ENCODE data around the gene OR4D2. TPM values are rescaled to one million over a fixed set of nuclear protein-coding genes. Genes with fewer than 3 reads are reported as not detected.
A peak's percentile ranks its signal among the peaks of the same experiment; 100 is the strongest.

The OR4D2 gene
- total and polyA plus RNA-seq, 2 experiments from 2014 or later: not detected

DNA sequence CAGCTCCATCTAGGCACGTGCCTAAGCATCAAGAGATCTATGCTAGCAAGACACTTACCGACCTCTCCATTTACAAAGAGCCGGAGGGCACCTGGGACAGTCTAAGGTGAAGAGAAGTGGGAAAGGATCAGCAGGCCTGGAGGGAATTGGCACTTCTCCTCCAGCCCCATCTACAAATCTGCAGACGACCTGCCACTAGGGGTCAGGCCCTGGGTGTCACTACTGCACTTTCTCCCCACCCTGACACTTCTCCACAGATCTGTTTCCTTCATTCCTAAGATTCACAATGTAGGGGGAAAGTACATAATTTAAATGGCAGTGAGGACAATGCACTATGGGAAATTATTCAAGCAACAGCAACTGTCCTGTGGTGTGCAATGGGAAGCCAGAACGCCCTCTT, 44.1 kb downstream of the OR4D2 start:
- WGBS (ENCODE audit: low lambda C conversion rate, missing lambda C conversion rate): 77% methylated on average over 5 of the region's 5 CpGs
- H3K9me2 ChIP-seq (replicated peaks; ENCODE audit: insufficient read depth): no peaks in the 10 kb centered on the region
- TF ChIP-seq, protein P1, sequence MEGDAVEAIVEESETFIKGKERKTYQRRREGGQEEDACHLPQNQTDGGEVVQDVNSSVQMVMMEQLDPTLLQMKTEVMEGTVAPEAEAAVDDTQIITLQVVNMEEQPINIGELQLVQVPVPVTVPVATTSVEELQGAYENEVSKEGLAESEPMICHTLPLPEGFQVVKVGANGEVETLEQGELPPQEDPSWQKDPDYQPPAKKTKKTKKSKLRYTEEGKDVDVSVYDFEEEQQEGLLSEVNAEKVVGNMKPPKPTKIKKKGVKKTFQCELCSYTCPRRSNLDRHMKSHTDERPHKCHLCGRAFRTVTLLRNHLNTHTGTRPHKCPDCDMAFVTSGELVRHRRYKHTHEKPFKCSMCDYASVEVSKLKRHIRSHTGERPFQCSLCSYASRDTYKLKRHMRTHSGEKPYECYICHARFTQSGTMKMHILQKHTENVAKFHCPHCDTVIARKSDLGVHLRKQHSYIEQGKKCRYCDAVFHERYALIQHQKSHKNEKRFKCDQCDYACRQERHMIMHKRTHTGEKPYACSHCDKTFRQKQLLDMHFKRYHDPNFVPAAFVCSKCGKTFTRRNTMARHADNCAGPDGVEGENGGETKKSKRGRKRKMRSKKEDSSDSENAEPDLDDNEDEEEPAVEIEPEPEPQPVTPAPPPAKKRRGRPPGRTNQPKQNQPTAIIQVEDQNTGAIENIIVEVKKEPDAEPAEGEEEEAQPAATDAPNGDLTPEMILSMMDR (IDR thresholded peaks at IDR 0.05; ENCODE audit: poor library complexity): no peak
- no peak for TF ChIP-seq EZH2phosphoT487 (IDR thresholded peaks at IDR 0.05; ENCODE audit: low read depth, severe bottlenecking, unreplicated experiment)
- TF ChIP-seq EZH2 (IDR thresholded peaks at IDR 0.05; ENCODE audit: borderline replicate concordance): no peak
- no peak overlapping the region for H3K4me2 ChIP-seq
- no peaks in the 10 kb centered on the region for H3K36me3 ChIP-seq (replicated peaks; ENCODE audit: insufficient read depth, low read depth)
- H3K9me3 ChIP-seq (ENCODE audit: low read depth): no peaks in the 10 kb centered on the region
- no peak for DNase-seq (ENCODE audit: low spot score)
- no peak overlapping the region for H3K27ac ChIP-seq
- H3K79me2 ChIP-seq: no peaks in the 10 kb centered on the region
- no peaks in the 10 kb centered on the region for H3K4me1 ChIP-seq (ENCODE audit: insufficient read depth)
- no peaks in the 10 kb centered on the region for H3K27me3 ChIP-seq
- no peak overlapping the region for H3K4me3 ChIP-seq
- no peak overlapping the region for H2AFZ ChIP-seq
- H4K20me1 ChIP-seq (ENCODE audit: insufficient read depth, poor library complexity, severe bottlenecking): no peaks in the 10 kb centered on the region

DNA sequence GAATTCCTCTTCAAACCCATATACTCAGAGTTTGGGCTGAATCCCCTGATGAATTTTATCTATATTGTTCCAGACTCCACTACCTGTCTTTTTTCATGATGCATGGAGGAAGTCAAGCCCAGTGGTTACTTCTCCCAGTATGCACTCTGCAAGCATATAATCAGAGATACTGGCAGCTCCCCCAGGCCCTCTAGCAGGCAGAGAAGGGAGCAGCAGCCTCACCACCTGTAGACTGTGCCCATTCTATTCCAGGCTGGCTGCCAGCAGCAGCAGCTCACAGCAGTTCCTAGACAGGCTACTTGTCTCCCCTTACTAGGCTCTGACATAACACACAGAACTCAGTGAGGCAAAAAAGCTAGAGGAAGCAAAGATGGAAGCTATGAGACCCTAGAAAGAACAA, 48.9 kb downstream of the OR4D2 start:
- no peak for DNase-seq (ENCODE audit: low spot score)
- no peaks in the 10 kb centered on the region for H3K9me3 ChIP-seq (ENCODE audit: low read depth)
- no peaks in the 10 kb centered on the region for H3K36me3 ChIP-seq (replicated peaks; ENCODE audit: insufficient read depth, low read depth)
- H4K20me1 ChIP-seq (ENCODE audit: insufficient read depth, poor library complexity, severe bottlenecking): no peaks in the 10 kb centered on the region
- no peaks in the 10 kb centered on the region for H3K27me3 ChIP-seq
- no peak overlapping the region for H3K4me2 ChIP-seq
- H3K4me1 ChIP-seq (ENCODE audit: insufficient read depth): no peaks in the 10 kb centered on the region
- H3K4me3 ChIP-seq: no peak overlapping the region
- no peaks in the 10 kb centered on the region for H3K79me2 ChIP-seq
- H2AFZ ChIP-seq: no peak overlapping the region
- TF ChIP-seq, protein P1 (IDR thresholded peaks at IDR 0.05; ENCODE audit: poor library complexity): no peak
- no peak for TF ChIP-seq EZH2phosphoT487 (IDR thresholded peaks at IDR 0.05; ENCODE audit: low read depth, severe bottlenecking, unreplicated experiment)
- no peak for TF ChIP-seq EZH2 (IDR thresholded peaks at IDR 0.05; ENCODE audit: borderline replicate concordance)
- H3K27ac ChIP-seq: no peak overlapping the region
- no peaks in the 10 kb centered on the region for H3K9me2 ChIP-seq (replicated peaks; ENCODE audit: insufficient read depth)

DNA sequence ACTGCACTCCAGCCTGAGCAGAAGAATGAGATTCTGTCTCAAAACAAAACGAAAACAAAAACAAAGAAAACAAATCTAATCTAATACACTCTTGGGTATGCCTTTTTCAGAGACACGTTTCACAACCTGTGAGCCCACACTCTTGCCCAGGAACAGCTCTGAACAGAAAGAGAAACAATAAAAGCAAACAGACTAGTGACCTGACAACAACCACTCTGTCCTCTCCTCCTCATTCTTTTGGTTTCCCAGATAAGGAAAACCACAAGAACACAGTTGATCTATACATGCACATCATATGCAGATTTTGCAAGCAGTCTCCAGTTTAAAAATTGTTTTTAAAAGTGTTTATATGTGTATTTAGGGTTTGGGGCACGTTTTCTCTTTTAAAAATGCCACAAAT, 51.0 kb downstream of the OR4D2 start:
- Histone ChIP-seq H3K9me3 (ENCODE audit: low read depth) (no peaks in the 10 kb centered on the region), H3K36me3 (replicated peaks; ENCODE audit: insufficient read depth, low read depth) (no peaks in the 10 kb centered on the region), H3K9me2 (replicated peaks; ENCODE audit: insufficient read depth) (no peaks in the 10 kb centered on the region), H4K20me1 (ENCODE audit: insufficient read depth, poor library complexity, severe bottlenecking) (no peaks in the 10 kb centered on the region), H3K27ac (no peak overlapping the region), H3K4me2 (no peak overlapping the region), H3K27me3 (no peaks in the 10 kb centered on the region), H2AFZ (no peak overlapping the region), H3K79me2 (no peaks in the 10 kb centered on the region), H3K4me1 (ENCODE audit: insufficient read depth) (no peaks in the 10 kb centered on the region), H3K4me3 (no peak overlapping the region)
- 87% methylated on average over 3 of the region's 3 CpGs for WGBS (ENCODE audit: low lambda C conversion rate, missing lambda C conversion rate)
- TF ChIP-seq EZH2phosphoT487 (IDR thresholded peaks at IDR 0.05; ENCODE audit: low read depth, severe bottlenecking, unreplicated experiment): no peak
- DNase-seq (ENCODE audit: low spot score): no peak

DNA sequence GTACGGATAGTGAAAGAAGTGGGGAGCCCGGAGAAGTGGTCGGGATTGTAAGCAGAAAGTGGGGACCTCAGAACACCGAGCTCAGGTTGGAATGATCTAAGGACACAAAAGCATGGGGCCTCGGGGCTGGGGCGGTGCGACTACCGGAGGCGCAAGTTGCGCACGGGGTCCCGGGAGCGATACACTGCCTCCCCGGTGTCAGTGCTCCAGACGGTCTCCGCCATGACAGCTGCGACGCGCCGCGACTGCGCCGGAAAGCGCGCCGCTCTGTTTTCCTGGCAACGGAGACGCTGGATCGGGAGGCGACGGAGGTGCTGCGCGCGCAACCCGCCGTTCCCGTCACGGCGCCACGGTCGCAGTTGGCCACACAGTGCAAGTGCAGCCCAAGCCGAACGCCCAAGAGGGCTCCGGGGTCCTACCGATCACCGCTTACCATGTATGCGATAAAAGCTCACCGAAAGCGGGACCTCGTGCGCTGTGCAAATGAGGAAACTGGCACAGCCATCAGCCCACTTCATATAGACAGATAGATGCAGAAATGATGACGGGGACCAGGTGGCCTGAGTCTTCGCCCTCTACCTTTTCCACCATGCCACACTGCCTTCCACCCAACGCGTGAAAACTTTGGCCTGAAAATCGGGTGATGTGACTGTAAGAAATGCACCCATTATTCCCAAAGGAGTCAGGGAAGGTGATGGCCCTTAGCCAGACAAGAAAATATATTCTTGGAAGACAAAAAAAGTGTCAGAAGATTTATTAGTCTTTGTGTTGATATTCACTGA, 52.4 kb downstream of the OR4D2 start, which contains the start of gene MKS1:
Gene MKS1, minus strand, starts transcription at position 249 of the 782 bp plus-strand sequence. Its CDS starts 25 bp downstream, at position 224.
- peak within 1 kb of the TSS; percentile 94 for H2AFZ ChIP-seq
- no peaks in the 10 kb centered on the region for H3K36me3 ChIP-seq (replicated peaks; ENCODE audit: insufficient read depth, low read depth)
- peak; percentile 98 for DNase-seq (ENCODE audit: low spot score)
- H3K4me2 ChIP-seq: peak within 1 kb of the TSS; percentile 90
- H3K4me1 ChIP-seq (ENCODE audit: insufficient read depth): no peaks in the 10 kb centered on the region
- H3K9me2 ChIP-seq (replicated peaks; ENCODE audit: insufficient read depth): no peaks in the 10 kb centered on the region
- 6% methylated on average over 50 of the region's 56 CpGs for WGBS (ENCODE audit: low lambda C conversion rate, missing lambda C conversion rate)
- TF ChIP-seq EZH2phosphoT487 (IDR thresholded peaks at IDR 0.05; ENCODE audit: low read depth, severe bottlenecking, unreplicated experiment): no peak
- TF ChIP-seq, protein P1 (IDR thresholded peaks at IDR 0.05; ENCODE audit: poor library complexity): peak; percentile 42
- H3K27me3 ChIP-seq: no peaks in the 10 kb centered on the region
- H4K20me1 ChIP-seq (ENCODE audit: insufficient read depth, poor library complexity, severe bottlenecking): no peaks in the 10 kb centered on the region
- H3K79me2 ChIP-seq: no peaks in the 10 kb centered on the region
- no peaks in the 10 kb centered on the region for H3K9me3 ChIP-seq (ENCODE audit: low read depth)
- H3K27ac ChIP-seq: peak within 1 kb of the TSS; percentile 39
- H3K4me3 ChIP-seq: peak within 1 kb of the TSS; percentile 31

All from hepatocyte (in vitro differentiated cells).